Measurements from ENCODE around the gene POLE. TPM values are rescaled to one million over a fixed set of nuclear protein-coding genes. Genes with fewer than 3 reads are reported as not detected.

POLE gene
- total RNA-seq, 4 donors from 2014 or later: 58.3 to 198 (median 84.3) TPM

- TF ChIP-seq CTCF (IDR thresholded peaks at IDR 0.05): no peak
- no peak for TF ChIP-seq POLR2A (IDR thresholded peaks at IDR 0.05)
- H3K27ac ChIP-seq: no peak overlapping the region
- H3K36me3 ChIP-seq: peaks cover 0 to 78% (median 0%) of the 10 kb centered on the region in 3 donors
- peak in 1 of 3 donors; percentile 26 for DNase-seq
- no peaks in the 10 kb centered on the region for H3K4me1 ChIP-seq
- no peak overlapping the region for H3K4me3 ChIP-seq
- H3K9me3 ChIP-seq: no peaks in the 10 kb centered on the region
- no peaks in the 10 kb centered on the region for H3K27me3 ChIP-seq
These were observed 12.6 kb downstream of the POLE start for GRCh38 chr12:132674561-132674960.

GRCh38 chr12:132673288-132674179 lies 13.6 kb downstream of the POLE start:
- no peaks in the 10 kb centered on the region for H3K27me3 ChIP-seq
- TF ChIP-seq POLR2A (IDR thresholded peaks at IDR 0.05) (no peak), CTCF (IDR thresholded peaks at IDR 0.05) (no peak)
- no peaks in the 10 kb centered on the region for H3K4me1 ChIP-seq
- peaks cover 0 to 83% (median 0%) of the 10 kb centered on the region in 3 donors for H3K36me3 ChIP-seq
- no peak overlapping the region for H3K4me3 ChIP-seq
- H3K27ac ChIP-seq: no peak overlapping the region
- H3K9me3 ChIP-seq: no peaks in the 10 kb centered on the region
- peak in 1 of 3 donors; percentile 18 for DNase-seq

GRCh38 chr12:132672678-132673077 lies 14.5 kb downstream of the POLE start:
- Histone ChIP-seq H3K36me3 (peaks cover 0 to 86% (median 0%) of the 10 kb centered on the region in 3 donors), H3K9me3 (no peaks in the 10 kb centered on the region), H3K27ac (no peak overlapping the region), H3K4me3 (no peak overlapping the region), H3K4me1 (no peaks in the 10 kb centered on the region), H3K27me3 (no peaks in the 10 kb centered on the region)
- DNase-seq: no peak
- TF ChIP-seq POLR2A (IDR thresholded peaks at IDR 0.05): no peak
- no peak for TF ChIP-seq CTCF (IDR thresholded peaks at IDR 0.05)

GRCh38 chr12:132672116-132672515 lies 15.0 kb downstream of the POLE start:
- no peak for TF ChIP-seq POLR2A (IDR thresholded peaks at IDR 0.05)
- TF ChIP-seq CTCF (IDR thresholded peaks at IDR 0.05): no peak
- peaks cover 0 to 86% (median 0%) of the 10 kb centered on the region in 3 donors for H3K36me3 ChIP-seq
- DNase-seq: peak in 1 of 3 donors; percentile 34
- no peak overlapping the region for H3K27ac ChIP-seq
- H3K4me1 ChIP-seq: no peaks in the 10 kb centered on the region
- H3K9me3 ChIP-seq: no peaks in the 10 kb centered on the region
- no peak overlapping the region for H3K4me3 ChIP-seq
- no peaks in the 10 kb centered on the region for H3K27me3 ChIP-seq

GRCh38 chr12:132669166-132669879 lies 17.8 kb downstream of the POLE start:
- TF ChIP-seq CTCF (IDR thresholded peaks at IDR 0.05) (no peak), POLR2A (IDR thresholded peaks at IDR 0.05) (no peak)
- Histone ChIP-seq H3K4me3 (no peak overlapping the region), H3K27ac (no peak overlapping the region), H3K9me3 (no peaks in the 10 kb centered on the region), H3K4me1 (no peaks in the 10 kb centered on the region), H3K36me3 (peaks cover 0 to 89% (median 0%) of the 10 kb centered on the region in 3 donors), H3K27me3 (no peaks in the 10 kb centered on the region)
- peak in 1 of 3 donors; percentile 24 for DNase-seq

All from Peyer's patch (tissue), 4 donors.